H9 (cell line): ENCODE measurements around the gene DNAJC6. TPM values are rescaled to one million over a fixed set of nuclear protein-coding genes. Genes with fewer than 3 reads are reported as not detected.
A peak's percentile ranks its signal among the peaks of the same experiment; 100 is the strongest.

Experiments used
- DNase-seq: peaks from one replicate; pipeline ENCODE4 v3.0.0-alpha.2; 2017
- H2AFZ ChIP-seq: one replicate; pipeline ENCODE4 v1.6.1; 2013; ENCODE audit warnings: mild to moderate bottlenecking, low read length, control low read depth, moderate library complexity
- H2AK5ac ChIP-seq: 2 replicates; pipeline ENCODE4 v1.6.1; 2013; ENCODE audit warnings: low read length, control low read depth, mixed read lengths; ENCODE audit not compliant: insufficient read length
- H2BK120ac ChIP-seq: one replicate; pipeline ENCODE4 v1.6.1; 2013; ENCODE audit warnings: low read depth, mild to moderate bottlenecking, low read length, control low read depth, inconsistent platforms; ENCODE audit not compliant: poor library complexity, severe bottlenecking
- H2BK12ac ChIP-seq: 2 replicates; pipeline ENCODE4 v1.6.1; 2013; ENCODE audit warnings: low read length, control low read depth, mixed read lengths, low read depth; ENCODE audit not compliant: insufficient read length
- H2BK15ac ChIP-seq: 2 replicates; pipeline ENCODE4 v1.6.1; 2013; ENCODE audit warnings: low read depth, low read length, control low read depth
- H2BK20ac ChIP-seq: one replicate; pipeline ENCODE4 v1.6.1; 2013; ENCODE audit warnings: low read depth, mild to moderate bottlenecking, low read length, control low read depth, inconsistent platforms; ENCODE audit not compliant: poor library complexity, severe bottlenecking
- H2BK5ac ChIP-seq: 2 replicates; pipeline ENCODE4 v1.6.1; 2013; ENCODE audit warnings: low read length, control low read depth, mixed read lengths; ENCODE audit not compliant: insufficient read length
- H3K14ac ChIP-seq: 2 replicates; pipeline ENCODE4 v1.6.1; 2013; ENCODE audit warnings: low read length, control low read depth; ENCODE audit not compliant: insufficient read depth
- H3K18ac ChIP-seq: 2 replicates; pipeline ENCODE4 v1.6.1; 2013; ENCODE audit warnings: low read depth, mild to moderate bottlenecking, mixed read lengths, low read length, control low read depth; ENCODE audit not compliant: insufficient read length
- H3K23ac ChIP-seq: 2 replicates; pipeline ENCODE4 v1.6.1; 2013; ENCODE audit warnings: low read length, control low read depth, mixed read lengths, low read depth; ENCODE audit not compliant: insufficient read length
- H3K23me2 ChIP-seq: 2 replicates; pipeline ENCODE4 v1.6.1; 2013; ENCODE audit warnings: low read depth, mild to moderate bottlenecking, mixed read lengths, low read length, control low read depth; ENCODE audit not compliant: insufficient read length, poor library complexity, severe bottlenecking
- H3K27ac ChIP-seq: 2 replicates; pipeline ENCODE4 v1.5.1; 2013; ENCODE audit warnings: low read length, control low read depth, mixed read lengths, low read depth; ENCODE audit not compliant: insufficient read length
- H3K27me3 ChIP-seq: 2 replicates; pipeline ENCODE4 v1.6.1; 2013; ENCODE audit warnings: low read length, control low read depth, inconsistent platforms; ENCODE audit not compliant: insufficient read depth
- H3K4ac ChIP-seq: 2 replicates; pipeline ENCODE4 v1.6.1; 2013; ENCODE audit warnings: low read depth, mild to moderate bottlenecking, control low read depth, inconsistent platforms, low read length, moderate library complexity
- H3K4me1 ChIP-seq: 2 replicates; pipeline ENCODE4 v1.6.1; 2013; ENCODE audit warnings: low read length, control low read depth, inconsistent platforms; ENCODE audit not compliant: insufficient read depth
- H3K4me2 ChIP-seq: 2 replicates; pipeline ENCODE4 v1.6.1; 2013; ENCODE audit warnings: low read length, control low read depth, mixed read lengths; ENCODE audit not compliant: insufficient read length, insufficient read depth
- H3K56ac ChIP-seq: 2 replicates; pipeline ENCODE4 v1.6.1; 2013; ENCODE audit warnings: low read depth, mild to moderate bottlenecking, mixed read lengths, low read length, control low read depth; ENCODE audit not compliant: insufficient read length
- H3K79me1 ChIP-seq: 2 replicates; pipeline ENCODE4 v1.6.1; 2013; ENCODE audit warnings: low read depth, mild to moderate bottlenecking, moderate library complexity, low read length, control low read depth, inconsistent platforms; ENCODE audit not compliant: insufficient read depth, poor library complexity, severe bottlenecking
- H3K79me2 ChIP-seq: 2 replicates; pipeline ENCODE4 v1.6.1; 2013; ENCODE audit warnings: low read length, control low read depth, inconsistent platforms; ENCODE audit not compliant: insufficient read depth
- H3K9ac ChIP-seq: 2 replicates; pipeline ENCODE4 v1.6.1; 2013; ENCODE audit warnings: low read length, control low read depth, mixed read lengths; ENCODE audit not compliant: insufficient read length; ENCODE audit errors: extremely low read depth
- H3K9me3 ChIP-seq: one replicate; pipeline ENCODE4 v1.6.1; 2013; ENCODE audit warnings: low read depth, low read length, inconsistent platforms; ENCODE audit not compliant: control insufficient read depth
- H3T11ph ChIP-seq: one replicate; pipeline ENCODE4 v1.6.1; 2013; ENCODE audit warnings: mild to moderate bottlenecking, low read length, control low read depth, inconsistent platforms
- H4K20me1 ChIP-seq: one replicate; pipeline ENCODE4 v1.6.1; 2013; ENCODE audit not compliant: control insufficient read depth, insufficient read length, insufficient read depth
- H4K5ac ChIP-seq: 2 replicates; pipeline ENCODE4 v1.6.1; 2013; ENCODE audit warnings: low read depth, mild to moderate bottlenecking, mixed read lengths, low read length, control low read depth; ENCODE audit not compliant: insufficient read length
- H4K8ac ChIP-seq: replicated peaks from 2 replicates; pipeline ENCODE4 v1.6.1; 2013; ENCODE audit warnings: low read length, control low read depth, mixed read lengths, low read depth; ENCODE audit not compliant: insufficient read length
- H4K91ac ChIP-seq: 2 replicates; pipeline ENCODE4 v1.6.1; 2013; ENCODE audit warnings: low read depth, mild to moderate bottlenecking, moderate library complexity, mixed read lengths, low read length, control low read depth; ENCODE audit not compliant: insufficient read length
- H3K27ac Mint-ChIP-seq, 3 experiments: 2 replicates in 2 of 3; 3 replicates in 1 of 3; pipeline ENCODE4 v1.8.0; 2020 to 2021; ENCODE audit warnings: mixed read lengths in 3 of 3, mild to moderate bottlenecking in 1 of 3, moderate library complexity in 1 of 3
- H3K27me3 Mint-ChIP-seq: 2 replicates; pipeline ENCODE4 v1.8.0; 2021; ENCODE audit warnings: low read depth, mild to moderate bottlenecking, moderate library complexity, mixed read lengths
- H3K36me3 Mint-ChIP-seq, 3 experiments: 2 replicates in 2 of 3; 3 replicates in 1 of 3; pipeline ENCODE4 v1.8.0; 2020 to 2021; ENCODE audit warnings: low read depth in 3 of 3, mixed read lengths in 3 of 3; ENCODE audit not compliant: insufficient read depth in 1 of 3
- H3K4me1 Mint-ChIP-seq, 2 experiments: 2 replicates each; pipeline ENCODE4 v1.8.0; 2020; ENCODE audit warnings: mixed read lengths in 2 of 2
- H3K4me3 Mint-ChIP-seq, 2 experiments: 2 replicates in 1 of 2; 3 replicates in 1 of 2; pipeline ENCODE4 v1.8.0; 2020 to 2021; ENCODE audit warnings: mild to moderate bottlenecking in 2 of 2, mixed read lengths in 2 of 2, moderate library complexity in 1 of 2
- H3K9me3 Mint-ChIP-seq, 2 experiments: 2 replicates in 1 of 2; 3 replicates in 1 of 2; pipeline ENCODE4 v1.8.0; 2020; ENCODE audit warnings: mild to moderate bottlenecking in 2 of 2, mixed read lengths in 2 of 2, moderate library complexity in 1 of 2
- total RNA-seq: library from RNA; stranded (reverse); gene quantifications from 2 replicates; pipeline ENCODE4 v1.2.1, GENCODE V29; 2021
- TF ChIP-seq, protein P1 (sequence below): fragments of 200-600 bp; sonication (generic); conservative IDR thresholded peaks from 3 replicates; pipeline ENCODE4 v1.8.0; 2021; ENCODE audit warnings: antibody characterized with exemption, mild to moderate bottlenecking

The DNAJC6 gene
- total RNA-seq, 1 experiment from 2014 or later, result 2.2 TPM

DNA sequence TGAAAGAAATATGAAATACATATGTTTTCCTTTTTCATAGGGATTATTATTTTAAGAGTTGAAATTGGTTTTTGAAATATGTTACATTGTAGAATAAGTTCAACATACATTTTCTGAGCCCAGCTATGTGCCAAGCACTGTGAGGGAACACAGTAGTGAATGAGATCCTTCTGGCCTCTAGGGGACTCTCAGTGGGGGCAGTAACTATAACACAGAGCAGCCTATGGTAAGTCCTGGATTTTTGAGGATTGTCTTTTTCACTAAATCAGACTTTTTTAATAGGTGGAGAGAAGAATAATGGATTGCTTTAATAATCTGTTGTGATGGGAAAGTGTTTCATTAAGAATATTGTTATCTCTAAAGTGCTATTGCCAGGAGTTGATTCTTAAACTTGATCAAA lies 2.4 kb downstream of the DNAJC6 start:
- Histone ChIP-seq H3K79me2 (no peaks in the 10 kb centered on the region), H4K8ac (no peak overlapping the region), H3K9me3 (no peaks in the 10 kb centered on the region), H2BK5ac (no peak overlapping the region), H3K14ac (no peak overlapping the region), H2AK5ac (no peak overlapping the region), H3K23ac (no peak overlapping the region), H4K91ac (no peak overlapping the region), H3K27ac (no peak overlapping the region), H2BK120ac (no peak overlapping the region), H3K27me3 (no peaks in the 10 kb centered on the region), H3K18ac (no peak overlapping the region), H3K4me2 (no peak overlapping the region), H2BK12ac (no peak overlapping the region), H3K56ac (no peak overlapping the region), H3K23me2 (peaks cover 8% of the 10 kb centered on the region), H3K4me1 (no peaks in the 10 kb centered on the region; the same call in 1 of the 2 replicates), H4K5ac (no peak overlapping the region), H3K4ac (no peak overlapping the region), H4K20me1 (no peaks in the 10 kb centered on the region), H2BK15ac (no peak overlapping the region), H3T11ph (no peak overlapping the region), H3K79me1 (no peaks in the 10 kb centered on the region), H2AFZ (no peak overlapping the region), H3K9ac (no peak overlapping the region), H2BK20ac (no peak overlapping the region)
- H3K4me1 Mint-ChIP-seq, result peaks cover 17 to 26% of the 10 kb centered on the region in 2 experiments
- peaks cover 22% of the 10 kb centered on the region for H3K27me3 Mint-ChIP-seq
- no peak overlapping the region for H3K4me3 Mint-ChIP-seq
- TF ChIP-seq, protein P1, sequence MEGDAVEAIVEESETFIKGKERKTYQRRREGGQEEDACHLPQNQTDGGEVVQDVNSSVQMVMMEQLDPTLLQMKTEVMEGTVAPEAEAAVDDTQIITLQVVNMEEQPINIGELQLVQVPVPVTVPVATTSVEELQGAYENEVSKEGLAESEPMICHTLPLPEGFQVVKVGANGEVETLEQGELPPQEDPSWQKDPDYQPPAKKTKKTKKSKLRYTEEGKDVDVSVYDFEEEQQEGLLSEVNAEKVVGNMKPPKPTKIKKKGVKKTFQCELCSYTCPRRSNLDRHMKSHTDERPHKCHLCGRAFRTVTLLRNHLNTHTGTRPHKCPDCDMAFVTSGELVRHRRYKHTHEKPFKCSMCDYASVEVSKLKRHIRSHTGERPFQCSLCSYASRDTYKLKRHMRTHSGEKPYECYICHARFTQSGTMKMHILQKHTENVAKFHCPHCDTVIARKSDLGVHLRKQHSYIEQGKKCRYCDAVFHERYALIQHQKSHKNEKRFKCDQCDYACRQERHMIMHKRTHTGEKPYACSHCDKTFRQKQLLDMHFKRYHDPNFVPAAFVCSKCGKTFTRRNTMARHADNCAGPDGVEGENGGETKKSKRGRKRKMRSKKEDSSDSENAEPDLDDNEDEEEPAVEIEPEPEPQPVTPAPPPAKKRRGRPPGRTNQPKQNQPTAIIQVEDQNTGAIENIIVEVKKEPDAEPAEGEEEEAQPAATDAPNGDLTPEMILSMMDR, result peak; percentile 41; the same call in 2 of the 3 replicates
- no peak overlapping the region for H3K27ac Mint-ChIP-seq
- H3K36me3 Mint-ChIP-seq, result no peaks in the 10 kb centered on the region
- DNase-seq, result no peak
- H3K9me3 Mint-ChIP-seq, result no peaks in the 10 kb centered on the region
